CD4-positive, alpha-beta T cell treated with Interleukin-1 beta for 1 hour (primary cell): ENCODE data around the gene UFC1.
"Not testable (repeated sequence)": the region's sequence is repeated elsewhere in the genome, so short reads cannot be mapped to it uniquely, and the experiment has no call there.

Source experiments
- DNase-seq, 2 donors: peaks; one replicate each; pipeline ENCODE4 v3.0.0-alpha.2; 2020 to 2022

Gene UFC1

DNA sequence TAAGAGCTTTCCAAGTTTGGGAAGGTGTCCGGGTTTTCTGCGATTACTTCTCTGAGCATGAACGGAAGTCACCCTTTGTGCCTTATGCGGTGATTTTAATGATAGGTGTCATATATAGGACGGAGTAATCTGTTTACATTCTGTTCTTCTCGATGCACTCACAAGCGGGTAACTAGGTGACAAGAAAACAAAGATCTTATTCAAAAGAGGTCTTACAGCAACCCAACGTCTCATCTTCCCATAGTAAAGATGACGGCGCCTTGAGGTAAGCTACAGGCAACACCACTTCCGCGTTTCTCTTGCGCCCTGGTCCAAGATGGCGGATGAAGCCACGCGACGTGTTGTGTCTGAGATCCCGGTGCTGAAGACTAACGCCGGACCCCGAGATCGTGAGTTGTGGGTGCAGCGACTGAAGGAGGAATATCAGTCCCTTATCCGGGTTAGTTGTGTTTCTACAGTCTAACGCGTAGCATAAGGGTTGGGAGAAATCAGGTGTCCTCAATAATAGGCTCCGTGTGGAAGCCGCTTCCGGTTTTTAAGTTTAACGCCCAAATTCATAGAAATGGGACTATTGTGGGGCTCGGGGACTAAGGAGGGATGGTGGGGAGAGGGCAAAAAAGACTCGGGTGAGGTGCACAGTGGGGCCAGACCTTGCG lies at the start of gene UFC1:
UFC1 (plus strand) TSS at position 297 of the 656 bp plus-strand sequence; CDS start at position 317, 20 bp downstream.
- DNase-seq = peak; percentile 90

DNA sequence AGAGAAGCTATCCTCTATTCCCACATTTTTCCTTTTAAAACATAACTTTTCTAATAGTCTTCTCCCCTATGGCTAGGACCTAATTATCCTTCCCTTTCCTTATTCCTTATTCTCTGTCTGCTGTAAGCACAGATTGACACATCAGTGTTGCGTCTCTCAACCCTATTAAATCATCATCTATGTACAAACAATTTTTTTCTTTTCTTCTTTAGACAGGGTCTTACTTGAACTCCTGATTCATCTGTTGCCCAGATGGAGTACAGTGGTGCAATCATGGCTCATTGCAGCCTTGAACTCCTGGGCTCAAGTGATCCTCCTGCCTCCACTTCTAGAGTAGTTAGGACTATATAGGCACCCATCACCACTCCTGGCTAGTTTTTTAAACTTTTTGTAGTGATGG lies 47.3 kb upstream of the UFC1 start:
- DNase-seq = no peak

DNA sequence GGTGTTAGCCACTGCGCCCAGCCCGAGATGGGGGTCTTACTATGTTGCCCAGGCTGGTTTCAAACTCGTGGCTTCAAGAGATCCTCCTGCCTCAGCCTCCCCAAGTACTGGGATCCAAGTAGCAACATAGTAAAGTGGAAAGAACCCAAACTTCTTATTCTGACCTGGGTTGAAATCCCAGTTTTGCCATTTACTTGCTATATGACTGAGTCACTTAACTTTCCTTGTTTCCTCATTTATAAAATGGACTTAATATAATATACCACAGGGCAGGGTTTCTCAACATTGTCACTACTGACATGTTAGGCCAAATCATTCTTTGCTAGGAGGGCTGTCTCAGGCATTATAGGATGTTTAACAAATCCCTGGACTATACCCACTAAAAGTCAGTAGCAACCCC lies 42.7 kb upstream of the UFC1 start:
- DNase-seq = no peak

DNA sequence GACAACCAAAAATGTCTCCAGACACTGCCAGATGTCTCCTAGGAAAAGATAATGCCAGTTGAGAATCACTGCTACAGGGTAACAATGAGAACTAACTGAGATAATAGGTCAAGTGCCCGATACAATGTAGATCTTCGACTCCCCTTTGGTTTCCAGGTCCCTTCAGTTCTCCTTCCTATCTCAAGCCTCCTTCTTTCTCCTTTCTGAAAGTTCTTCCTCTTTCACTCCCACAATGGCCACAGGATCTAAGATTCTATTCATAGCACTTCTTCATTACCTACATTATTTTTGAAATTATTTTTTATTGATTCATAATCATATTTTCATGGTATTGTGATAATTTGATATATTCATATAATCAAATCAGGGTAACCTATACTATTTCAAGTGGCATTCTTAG lies 42.3 kb upstream of the UFC1 start:
- no peak for DNase-seq

DNA sequence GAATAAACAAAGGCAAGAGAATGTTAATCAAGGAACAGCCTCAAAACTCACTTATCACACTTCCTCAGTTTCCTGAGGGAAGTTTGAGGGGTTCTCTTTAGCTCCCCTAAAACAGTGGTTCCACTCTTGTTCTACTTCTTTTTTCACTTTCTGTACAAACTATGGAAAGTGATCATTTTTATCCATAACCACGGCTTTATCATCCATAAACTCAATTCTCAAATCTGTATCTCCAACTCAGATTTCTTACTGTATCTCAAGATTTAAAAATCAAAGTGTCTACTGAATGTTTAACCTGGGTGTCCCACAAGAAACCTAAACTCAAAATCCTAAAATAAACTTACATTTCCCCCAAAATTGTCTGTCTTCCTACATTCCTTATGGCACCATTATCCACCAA lies 39.9 kb upstream of the UFC1 start:
- no peak for DNase-seq

DNA sequence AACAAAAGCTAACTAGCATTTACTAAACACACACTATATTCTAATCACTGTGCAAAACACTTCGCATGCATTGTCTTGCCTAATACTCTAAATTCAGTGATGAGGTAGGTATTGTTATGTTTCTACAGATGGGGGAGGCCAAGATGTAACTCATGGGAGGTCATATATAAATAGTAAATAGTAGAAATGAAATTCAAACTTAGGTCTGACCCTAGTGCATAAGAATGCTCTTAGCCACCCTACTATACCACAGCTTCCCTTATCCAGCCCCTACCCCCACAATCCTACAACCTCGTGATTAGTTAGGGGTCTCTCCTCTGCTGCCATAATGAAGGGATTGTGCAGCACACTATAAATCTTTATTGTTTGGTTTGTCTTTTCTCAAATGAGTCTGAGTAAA lies 39.2 kb upstream of the UFC1 start:
- no peak for DNase-seq

DNA sequence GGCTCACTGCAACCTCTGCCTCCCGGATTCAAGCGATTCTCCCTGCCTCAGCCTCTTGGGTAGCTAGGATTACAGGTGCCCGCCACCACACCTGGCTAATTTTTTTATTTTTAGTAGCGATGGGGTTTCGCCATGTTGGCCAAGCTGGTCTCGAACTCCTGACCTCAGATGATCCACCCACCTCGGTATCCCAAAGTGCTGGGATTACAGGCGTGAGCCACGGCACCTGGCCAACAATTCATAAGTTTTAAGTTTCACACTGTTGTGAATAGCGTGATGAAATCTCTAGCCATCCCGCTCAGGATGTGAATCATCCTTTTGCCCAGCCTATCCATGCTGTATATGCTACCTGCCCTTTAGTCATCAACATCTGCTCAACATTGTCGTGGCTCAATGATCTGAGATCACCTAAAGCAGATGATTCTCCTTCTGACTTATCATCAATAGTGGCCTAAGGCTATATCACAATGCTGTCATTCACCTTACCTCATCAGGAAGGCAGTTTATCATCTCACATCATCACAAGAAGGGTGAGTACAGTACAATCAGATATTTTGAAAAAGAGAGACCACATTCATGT lies 38.6 kb upstream of the UFC1 start:
- DNase-seq = no peak

DNA sequence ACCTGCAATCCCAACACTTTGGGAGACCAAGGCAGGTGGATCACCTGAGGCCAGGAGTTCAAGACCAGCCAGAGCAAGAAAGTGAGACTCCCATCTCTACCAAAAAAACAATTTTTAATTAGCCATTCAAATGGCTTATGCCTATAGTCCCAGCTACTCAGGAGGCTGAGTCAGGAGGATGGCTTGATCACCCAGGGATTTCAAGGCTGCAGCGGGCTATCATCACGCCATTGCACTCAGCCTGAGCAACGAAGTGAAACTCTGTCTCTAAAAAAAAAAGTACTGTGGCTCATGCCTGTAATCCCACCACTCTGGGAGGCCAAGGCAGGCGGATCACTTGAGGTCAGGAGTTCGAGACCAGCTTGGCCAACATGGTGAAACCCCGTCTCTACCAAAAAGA lies 37.8 kb upstream of the UFC1 start:
- not testable (repeated sequence) for DNase-seq

DNA sequence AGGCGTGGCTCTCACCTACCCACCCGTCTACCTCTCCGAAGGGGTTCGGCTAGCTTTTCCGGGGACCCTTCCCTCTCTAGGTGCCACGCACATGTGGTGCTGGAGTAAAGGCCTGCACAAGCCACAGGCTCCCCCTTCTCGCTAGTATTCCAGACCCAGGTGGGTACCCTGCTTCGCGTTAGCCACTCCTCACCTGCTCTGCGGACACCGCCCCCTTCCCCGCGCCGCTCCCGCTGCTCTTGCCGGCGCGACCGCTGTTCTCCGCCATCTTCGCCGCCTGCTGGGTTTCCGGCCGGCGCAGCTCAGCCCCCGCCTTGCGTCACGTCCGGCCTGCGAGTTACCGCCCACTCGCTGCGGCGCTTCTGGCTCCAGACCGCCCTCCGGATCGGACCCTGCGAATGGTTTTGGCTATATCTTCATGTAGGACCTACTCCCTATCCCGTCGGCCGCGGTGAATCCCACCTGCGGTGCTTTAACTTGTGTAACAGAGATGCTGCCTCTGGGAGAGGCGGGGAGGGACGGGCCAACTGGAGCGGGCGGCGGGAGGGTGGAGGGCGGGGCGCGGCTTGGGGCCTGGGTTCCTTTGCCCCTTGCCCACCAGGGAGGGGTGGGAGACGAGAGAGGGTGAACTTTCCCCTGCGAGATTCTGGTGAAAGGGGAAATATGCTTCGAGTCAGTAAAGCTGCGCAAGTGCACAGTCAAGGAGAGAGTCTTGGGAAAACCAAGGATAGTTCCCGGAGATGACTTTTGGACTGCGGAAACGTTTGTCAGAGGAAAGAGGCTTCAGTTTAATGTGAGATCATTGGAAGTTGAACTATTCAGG lies 35.8 kb upstream of the UFC1 start, which contains the start of the genes NIT1 and PFDN2:
NIT1 (plus strand) TSS at position 347 of the 823 bp plus-strand sequence; CDS start at position 419, 72 bp downstream.
PFDN2 (minus strand) TSS at position 279 of the 823 bp plus-strand sequence; CDS start at position 268, 11 bp downstream.
- DNase-seq = peak; percentile 84

DNA sequence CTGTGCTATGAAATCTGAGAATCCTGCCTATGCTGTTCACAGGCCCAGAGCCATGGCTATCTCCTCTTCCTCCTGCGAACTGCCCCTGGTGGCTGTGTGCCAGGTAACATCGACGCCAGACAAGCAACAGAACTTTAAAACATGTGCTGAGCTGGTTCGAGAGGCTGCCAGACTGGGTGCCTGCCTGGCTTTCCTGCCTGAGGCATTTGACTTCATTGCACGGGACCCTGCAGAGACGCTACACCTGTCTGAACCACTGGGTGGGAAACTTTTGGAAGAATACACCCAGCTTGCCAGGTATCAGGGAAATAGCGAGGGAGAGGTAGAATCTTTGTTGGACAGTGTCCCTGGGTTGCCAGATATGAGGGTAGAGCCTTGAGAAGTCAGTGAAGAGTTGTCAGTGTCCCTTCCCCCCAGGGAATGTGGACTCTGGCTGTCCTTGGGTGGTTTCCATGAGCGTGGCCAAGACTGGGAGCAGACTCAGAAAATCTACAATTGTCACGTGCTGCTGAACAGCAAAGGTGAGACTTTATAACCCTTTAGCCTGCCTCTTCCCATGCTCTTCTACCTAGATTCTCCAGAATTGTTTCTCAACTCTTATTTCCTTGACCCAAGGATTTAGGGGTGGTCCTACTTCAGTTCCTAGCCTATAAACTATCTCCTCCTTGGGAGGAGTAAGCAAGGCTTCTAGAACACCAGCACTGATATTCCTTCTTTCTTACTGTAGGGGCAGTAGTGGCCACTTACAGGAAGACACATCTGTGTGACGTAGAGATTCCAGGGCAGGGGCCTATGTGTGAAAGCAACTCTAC lies 34.5 kb upstream of the UFC1 start:
- peak; percentile 73 to 77 for DNase-seq

DNA sequence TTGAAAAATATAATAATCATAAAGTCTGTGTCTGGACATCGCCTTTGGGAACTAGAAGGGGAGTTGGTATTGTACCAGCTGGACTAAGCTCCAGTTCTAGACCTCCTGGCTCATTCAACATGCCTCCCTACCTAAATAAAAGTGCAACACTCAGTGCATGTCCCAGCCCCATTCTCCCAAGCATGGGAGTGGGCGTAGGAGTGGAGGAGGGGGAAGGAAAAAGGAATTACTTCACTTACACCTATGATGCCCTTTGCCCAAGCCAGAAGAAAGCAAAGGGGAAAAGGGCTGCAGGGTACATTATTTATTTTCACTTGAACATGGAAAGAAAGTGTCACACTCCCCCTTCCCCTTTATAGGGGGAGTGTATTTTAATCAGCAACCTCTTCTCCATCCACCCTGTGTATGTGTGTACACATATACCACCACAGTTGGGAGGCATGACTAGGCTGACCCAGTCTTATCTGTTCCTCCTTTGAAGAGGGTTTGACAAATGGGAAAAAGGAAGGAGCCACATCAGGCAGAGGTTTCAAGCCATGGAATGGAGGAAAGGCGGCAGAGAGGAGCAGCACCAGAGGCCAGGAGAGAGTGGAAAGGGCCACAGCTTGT lies 32.6 kb upstream of the UFC1 start:
- no peak for DNase-seq

DNA sequence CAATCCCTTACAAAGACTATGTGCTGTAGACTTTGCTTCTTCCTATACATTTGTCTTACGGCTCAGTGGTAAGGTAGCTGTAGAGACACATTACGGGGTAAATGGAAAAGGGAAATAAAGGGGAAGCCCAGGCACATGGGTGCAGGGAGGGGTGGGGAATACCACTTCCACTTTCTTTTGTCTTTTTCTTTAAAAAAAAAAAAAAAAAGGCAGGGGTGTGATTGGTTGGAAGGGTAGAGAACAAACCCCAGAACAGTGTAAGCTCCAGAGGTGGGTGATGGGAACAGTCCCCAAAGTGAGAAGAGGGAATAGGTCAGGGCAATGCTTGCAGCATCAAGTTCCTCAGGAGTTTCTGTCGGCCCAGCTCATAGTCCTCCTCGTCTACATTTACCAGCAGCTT lies 31.9 kb upstream of the UFC1 start:
- no peak for DNase-seq

DNA sequence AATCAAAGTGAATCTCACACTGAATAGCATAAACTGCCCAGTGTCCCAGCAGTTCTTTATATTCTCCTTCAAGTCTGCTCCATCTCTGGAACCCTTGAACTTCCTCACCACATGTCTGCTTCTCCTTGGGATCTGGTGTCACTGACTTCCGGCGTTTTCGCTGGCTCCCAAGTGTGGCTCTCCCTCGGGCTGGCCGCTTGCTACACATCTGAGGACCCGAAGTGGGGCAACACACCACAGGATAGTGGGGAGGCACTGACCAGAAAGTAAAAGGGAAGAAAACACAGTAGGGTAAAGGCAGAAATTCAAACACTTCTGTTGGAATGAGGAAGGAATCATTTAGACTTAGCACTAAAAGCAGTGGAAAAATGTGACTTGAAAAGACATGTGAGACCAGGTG lies 30.8 kb upstream of the UFC1 start:
- DNase-seq = no peak

DNA sequence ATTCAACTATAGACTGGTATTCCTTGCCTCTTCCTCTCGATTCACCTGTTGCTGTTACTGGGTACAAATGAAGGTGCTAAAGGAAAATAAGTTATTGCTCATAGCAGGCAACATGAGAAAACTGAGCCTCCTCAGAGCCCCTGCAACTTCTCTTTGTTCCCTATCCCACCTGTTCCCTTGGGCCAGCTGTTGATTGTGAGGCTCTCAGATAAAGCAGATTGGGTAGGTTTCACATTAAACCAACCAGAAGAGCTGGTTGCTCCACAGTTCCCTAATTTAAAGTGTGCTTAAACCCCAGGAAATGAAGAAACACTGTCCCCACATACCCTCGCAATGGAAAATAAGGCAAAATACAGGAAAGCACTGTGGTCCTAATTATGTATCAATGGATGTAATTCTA lies 26.1 kb upstream of the UFC1 start:
- DNase-seq = no peak

DNA sequence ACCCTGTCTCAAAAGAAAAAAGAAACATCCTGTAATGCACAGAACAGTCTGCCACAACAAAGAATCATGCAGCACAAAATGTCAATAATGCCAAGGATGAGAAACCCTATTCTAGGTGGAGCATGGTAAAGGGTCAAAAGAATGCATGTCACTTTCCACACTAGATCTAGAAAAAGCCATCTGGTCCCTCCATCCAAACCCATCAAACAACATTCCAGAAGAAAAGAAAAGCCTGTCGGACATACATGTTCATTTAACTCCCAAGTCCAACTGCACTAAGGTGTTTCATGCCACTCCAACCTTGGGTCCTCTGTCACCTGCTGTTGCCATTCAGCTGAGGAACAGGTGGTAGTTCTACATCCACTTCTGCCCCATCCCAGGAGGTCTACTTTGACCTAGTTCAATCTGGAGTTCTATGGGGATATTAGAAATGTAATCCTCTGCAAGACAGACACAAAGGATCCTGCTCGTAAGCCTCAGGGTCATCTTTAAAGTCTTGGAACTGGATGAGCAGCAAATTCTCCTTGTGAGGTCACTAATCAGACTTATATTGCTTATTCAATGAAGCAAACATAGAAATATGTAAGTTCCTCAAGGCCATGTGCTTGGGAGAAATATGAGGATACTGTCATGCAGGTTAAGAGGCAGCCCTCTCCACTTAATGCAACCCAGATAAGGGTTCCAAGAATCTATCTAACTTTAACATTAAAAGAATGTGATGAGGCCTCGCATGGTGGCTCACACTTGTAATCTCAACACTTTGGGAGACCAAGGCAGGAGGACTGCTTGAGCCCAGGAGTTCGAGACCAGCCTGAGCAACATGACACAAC lies 25.0 kb upstream of the UFC1 start:
- no peak for DNase-seq

DNA sequence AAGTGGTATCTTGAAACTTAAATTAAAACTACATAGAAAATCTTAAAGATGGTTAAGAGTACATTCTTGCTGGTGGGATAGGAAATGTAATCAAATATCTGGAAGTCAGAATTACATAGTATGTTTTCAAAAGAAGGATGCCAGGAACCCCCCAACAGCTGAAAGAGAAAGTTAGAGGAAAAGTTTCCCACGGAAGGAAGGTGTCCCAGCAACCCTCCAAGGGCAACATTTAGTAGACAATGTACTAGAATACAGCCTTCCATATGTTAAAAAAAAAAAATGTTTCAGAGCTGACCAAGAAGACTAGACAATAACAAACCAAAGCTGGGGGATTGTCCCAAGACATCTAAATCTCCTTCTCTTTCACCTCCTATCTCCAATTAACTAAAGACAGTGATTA lies 23.5 kb upstream of the UFC1 start:
- DNase-seq = no peak

DNA sequence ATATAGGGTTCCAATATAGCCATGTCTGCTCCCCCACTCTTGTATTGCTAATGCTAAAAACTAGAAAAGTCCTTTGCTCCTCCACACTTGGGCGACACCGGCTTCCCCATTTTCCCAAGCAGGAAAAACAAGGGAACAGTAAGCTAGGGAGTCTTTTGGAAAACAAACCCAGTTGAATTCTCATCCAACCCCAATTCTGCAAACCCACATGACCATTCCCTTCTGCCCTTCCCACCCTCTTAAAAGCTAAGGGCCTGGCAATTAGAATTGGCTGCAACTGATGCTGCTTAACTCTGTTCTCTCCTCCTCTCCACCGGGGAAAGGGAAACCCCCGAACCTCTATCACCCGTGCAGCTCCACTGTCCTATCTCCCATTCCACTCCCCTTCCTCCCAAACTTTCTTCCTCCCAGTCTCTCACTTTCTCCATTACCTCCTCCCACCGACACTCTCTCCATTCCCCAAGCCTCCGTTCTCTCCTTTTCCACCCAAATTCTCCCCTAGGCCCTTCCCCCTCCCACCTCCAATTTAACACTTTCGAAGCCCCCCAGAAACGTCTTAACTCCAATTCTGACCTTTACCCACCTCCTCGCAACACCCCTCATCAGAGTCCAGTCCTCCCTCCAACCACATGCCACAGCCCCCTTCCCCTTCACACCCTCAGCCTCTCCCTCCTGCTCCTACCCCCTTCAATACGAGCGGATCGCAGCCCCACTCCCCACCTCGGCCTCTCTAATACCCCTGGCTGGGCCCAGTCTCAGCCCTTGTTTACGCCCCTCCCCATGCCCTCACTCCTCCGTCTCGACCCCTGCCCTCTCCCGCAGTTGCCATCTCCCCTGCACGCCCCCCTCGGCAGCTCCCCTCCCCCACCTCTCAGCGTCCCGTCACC lies 22.0 kb upstream of the UFC1 start:
- DNase-seq = no peak

DNA sequence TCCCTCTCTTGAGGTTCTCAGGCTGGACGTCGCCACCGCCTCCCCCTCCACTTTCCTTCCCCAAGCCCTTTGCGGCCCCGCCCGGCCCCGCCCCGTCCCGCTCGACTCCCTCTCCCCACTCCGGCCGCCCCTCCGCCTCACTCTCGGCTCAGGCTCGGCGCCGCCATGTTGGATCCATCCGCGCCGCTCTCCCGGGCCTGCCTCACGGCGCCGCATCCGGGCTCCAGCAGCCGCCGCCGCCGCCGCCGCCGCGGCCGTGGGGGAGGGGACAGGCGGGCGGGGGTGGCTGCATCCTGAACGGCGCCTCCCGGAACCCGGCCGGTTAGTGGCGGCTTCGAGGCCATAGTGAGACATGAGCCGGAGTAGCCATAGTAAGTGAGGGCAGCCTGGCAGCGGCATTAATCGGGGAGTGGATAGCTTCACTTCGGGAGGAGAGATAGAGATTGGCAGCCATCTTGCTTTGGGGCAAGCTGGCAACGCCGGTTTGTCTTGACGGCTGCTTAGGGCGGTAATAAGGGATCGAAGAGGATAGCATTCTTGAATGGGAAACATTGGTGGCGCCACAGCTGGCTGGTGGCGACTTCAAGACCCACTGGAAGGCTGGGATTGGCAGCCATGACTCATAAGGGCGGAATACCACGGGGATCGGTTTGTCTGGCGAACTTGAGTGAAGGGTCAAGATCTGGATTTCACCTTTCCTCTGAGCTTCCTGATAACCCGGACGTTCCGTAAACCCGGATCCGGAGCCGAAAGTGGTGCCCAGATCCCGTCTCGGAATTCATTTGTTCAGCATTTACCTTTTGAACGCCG lies 21.2 kb upstream of the UFC1 start, which contains the start of gene DEDD:
DEDD (minus strand) TSS at position 258 of the 810 bp plus-strand sequence. CDS start 8,205 bp downstream, outside the sequence.
- peak; percentile 96 for DNase-seq

DNA sequence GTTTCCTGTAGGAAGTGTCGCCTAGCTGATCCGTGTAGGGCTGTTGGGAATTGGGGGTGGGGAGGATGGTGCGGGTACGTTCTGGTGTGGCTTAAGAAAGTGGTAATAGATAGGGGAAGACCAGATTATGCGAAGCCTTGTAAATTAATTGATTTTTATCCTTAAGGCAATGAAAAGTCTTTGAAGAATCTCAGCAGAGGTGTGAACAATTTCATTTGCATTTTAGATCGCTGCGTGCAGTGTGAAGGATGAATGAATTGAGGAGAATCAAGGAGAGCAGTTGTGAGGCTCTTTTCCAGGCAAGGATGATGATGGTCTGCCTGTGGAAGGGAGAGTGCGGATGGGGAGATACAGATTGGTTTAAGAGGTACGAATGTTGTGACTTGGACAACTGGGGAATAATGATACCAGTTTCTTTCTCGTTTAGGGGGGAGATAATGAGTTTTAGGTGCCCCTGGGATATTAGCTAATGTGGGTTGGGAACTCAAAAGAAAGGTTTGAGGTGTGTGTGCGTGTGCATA lies 20.5 kb upstream of the UFC1 start:
- no peak for DNase-seq
